Measurements from ENCODE around the gene IL1A.

IL1A gene

DNA sequence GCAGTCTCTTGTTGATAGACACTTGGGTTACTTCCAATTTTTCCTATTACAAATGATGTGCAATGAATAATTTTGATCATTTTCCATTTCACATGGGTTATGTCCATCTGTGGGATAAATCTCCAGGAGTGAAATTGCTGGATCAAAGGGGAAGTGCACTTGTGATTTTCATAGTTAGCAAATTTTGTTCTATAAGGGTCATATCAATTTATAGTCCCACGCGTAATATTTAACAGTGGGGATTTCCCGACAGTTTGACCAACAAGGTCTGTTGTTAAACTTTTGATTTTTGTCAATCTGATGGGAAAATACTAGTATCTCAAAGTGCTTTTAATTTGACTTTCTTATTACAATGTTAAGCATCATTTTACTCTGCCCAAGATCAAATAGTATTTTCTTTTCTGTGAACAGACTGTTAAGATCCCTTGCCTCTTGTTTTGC is 44.0 kb upstream of the IL1A start:
- Histone ChIP-seq H3K36me3 (ENCODE audit: control insufficient read depth, insufficient read depth, low read length) (no peaks in the 10 kb centered on the region), H3K27ac (ENCODE audit: low read depth, low read length, severe bottlenecking) (no peak overlapping the region), H3K4me1 (ENCODE audit: control insufficient read depth, insufficient read depth, low read length, poor library complexity, severe bottlenecking) (no peaks in the 10 kb centered on the region), H3K9me3 (ENCODE audit: control insufficient read depth, low read length) (no peaks in the 10 kb centered on the region), H3K4me3 (ENCODE audit: extremely low read depth, insufficient read depth, low read length, poor library complexity, severe bottlenecking) (no peak overlapping the region)
- 100% methylated on average over 2 to 3 of the region's 3 CpGs for WGBS, 2 experiments (ENCODE audit: insufficient coverage in 2 of 2)

DNA sequence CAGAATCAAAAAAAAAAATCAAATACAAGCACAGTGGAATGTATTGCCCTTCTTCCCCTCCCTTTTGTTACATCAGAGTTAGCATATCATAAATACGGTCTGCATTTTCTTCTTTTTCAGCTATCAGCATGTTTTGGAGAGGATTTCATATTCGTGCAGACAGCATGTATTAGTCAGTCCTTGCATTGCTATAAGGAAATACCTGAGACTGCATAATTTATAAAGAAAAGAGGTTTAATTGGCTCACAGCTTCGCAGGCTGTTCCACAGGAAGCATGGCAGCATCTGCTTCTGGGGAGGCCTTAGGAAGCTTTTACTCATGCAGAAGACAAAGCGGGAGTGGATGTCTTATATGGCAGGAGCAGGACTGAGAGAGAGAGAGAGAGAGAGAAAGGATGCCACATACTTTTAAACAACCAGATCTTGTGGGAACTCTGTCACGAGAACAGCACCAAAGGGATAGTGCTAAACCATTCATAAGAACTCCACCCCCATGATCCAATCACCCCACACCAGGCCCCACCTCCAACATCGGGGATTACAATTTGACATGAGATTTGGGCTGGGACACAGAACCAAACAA is 43.4 kb upstream of the IL1A start:
- 86 to 88% methylated on average over 3 to 4 of the region's 6 CpGs for WGBS, 2 experiments (ENCODE audit: insufficient coverage in 2 of 2)

DNA sequence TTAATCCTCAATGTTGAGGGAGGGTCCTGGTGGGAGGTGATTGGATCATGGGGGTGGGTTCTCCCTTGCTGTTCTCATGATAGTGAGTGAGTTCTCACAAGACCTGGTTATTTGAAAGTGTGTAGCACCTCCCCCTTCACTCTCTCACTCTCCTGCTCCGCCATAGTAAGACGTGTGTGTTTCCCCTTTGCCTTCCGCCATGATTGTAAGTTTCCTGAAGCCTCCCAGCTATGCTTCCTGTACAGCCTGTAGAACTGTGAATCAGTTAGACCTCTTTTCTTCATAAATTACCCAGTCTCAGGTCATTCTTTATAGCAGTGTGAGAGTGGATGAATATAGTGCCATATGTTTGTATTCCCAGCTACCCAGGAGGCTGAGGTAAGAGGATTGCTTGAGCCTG is 42.7 kb upstream of the IL1A start:
- Histone ChIP-seq H3K27ac (ENCODE audit: low read depth, low read length, severe bottlenecking) (no peak overlapping the region), H3K4me1 (ENCODE audit: control insufficient read depth, insufficient read depth, low read length, poor library complexity, severe bottlenecking) (no peaks in the 10 kb centered on the region), H3K36me3 (ENCODE audit: control insufficient read depth, insufficient read depth, low read length) (no peaks in the 10 kb centered on the region), H3K9me3 (ENCODE audit: control insufficient read depth, low read length) (no peaks in the 10 kb centered on the region), H3K4me3 (ENCODE audit: extremely low read depth, insufficient read depth, low read length, poor library complexity, severe bottlenecking) (no peak overlapping the region)
- 95% methylated on average over 3 of the region's 3 CpGs; no CpG with 5 or more reads in 1 of the 2 experiments for WGBS, 2 experiments (ENCODE audit: insufficient coverage in 2 of 2)

More for the DNA sequence above, 43.4 kb upstream of the IL1A start:
- Histone ChIP-seq H3K27ac (ENCODE audit: low read depth, low read length, severe bottlenecking) (no peak overlapping the region), H3K4me3 (ENCODE audit: extremely low read depth, insufficient read depth, low read length, poor library complexity, severe bottlenecking) (no peak overlapping the region), H3K9me3 (ENCODE audit: control insufficient read depth, low read length) (no peaks in the 10 kb centered on the region), H3K36me3 (ENCODE audit: control insufficient read depth, insufficient read depth, low read length) (no peaks in the 10 kb centered on the region), H3K4me1 (ENCODE audit: control insufficient read depth, insufficient read depth, low read length, poor library complexity, severe bottlenecking) (no peaks in the 10 kb centered on the region)

DNA sequence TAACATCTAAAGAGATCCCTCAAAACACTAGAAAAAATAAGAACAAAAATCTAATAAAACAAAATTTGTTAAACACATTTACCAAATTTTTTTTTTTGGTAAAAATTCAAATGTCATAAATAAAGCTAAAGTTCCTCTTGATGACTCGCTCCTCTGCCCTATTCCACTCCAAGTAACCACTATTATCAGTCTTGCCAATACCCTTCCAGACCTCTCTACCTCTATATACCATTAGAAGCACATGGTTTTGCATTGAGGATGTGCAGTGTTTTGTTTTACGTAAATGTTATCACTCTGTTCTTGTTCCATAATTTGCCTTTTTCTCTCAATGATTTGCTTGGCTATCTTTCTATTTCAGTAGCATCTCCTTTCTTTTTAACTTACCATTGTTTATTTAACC is 41.4 kb upstream of the IL1A start:
- Histone ChIP-seq H3K36me3 (ENCODE audit: control insufficient read depth, insufficient read depth, low read length) (no peaks in the 10 kb centered on the region), H3K9me3 (ENCODE audit: control insufficient read depth, low read length) (no peaks in the 10 kb centered on the region), H3K27ac (ENCODE audit: low read depth, low read length, severe bottlenecking) (no peak overlapping the region), H3K4me1 (ENCODE audit: control insufficient read depth, insufficient read depth, low read length, poor library complexity, severe bottlenecking) (no peaks in the 10 kb centered on the region), H3K4me3 (ENCODE audit: extremely low read depth, insufficient read depth, low read length, poor library complexity, severe bottlenecking) (no peak overlapping the region)
- WGBS, 2 experiments (ENCODE audit: insufficient coverage in 2 of 2), result 80% methylated on average over 1 of the region's 2 CpGs; no CpG with 5 or more reads in 1 of the 2 experiments

GRCh38 chr2:112824694-112825085 is 40.4 kb upstream of the IL1A start:
- no peaks in the 10 kb centered on the region for H3K36me3 ChIP-seq (ENCODE audit: control insufficient read depth, insufficient read depth, low read length)
- no peaks in the 10 kb centered on the region for H3K9me3 ChIP-seq (ENCODE audit: control insufficient read depth, low read length)
- no peak overlapping the region for H3K27ac ChIP-seq (ENCODE audit: low read depth, low read length, severe bottlenecking)
- H3K4me3 ChIP-seq (ENCODE audit: extremely low read depth, insufficient read depth, low read length, poor library complexity, severe bottlenecking), result no peak overlapping the region
- H3K4me1 ChIP-seq (ENCODE audit: control insufficient read depth, insufficient read depth, low read length, poor library complexity, severe bottlenecking), result no peaks in the 10 kb centered on the region

DNA sequence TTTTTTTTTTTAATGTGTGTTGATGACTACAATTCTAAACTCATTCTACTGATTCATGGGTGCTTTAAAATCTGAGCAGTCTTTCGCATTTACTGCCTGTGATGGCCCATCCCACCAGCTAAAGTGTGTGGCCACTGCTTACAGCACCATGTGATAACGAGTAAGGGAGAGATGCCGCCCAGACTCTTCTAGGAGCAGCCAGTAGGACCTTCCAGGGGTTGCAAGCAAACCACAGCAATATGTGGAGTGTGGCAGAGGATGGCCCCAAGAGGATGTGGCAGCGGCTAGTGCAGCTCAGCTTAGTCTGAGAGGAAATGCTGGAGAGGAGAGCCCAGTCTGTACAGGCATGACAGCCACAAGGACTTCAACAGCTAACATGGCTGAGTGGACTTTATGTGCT is 37.4 kb upstream of the IL1A start:
- 94% methylated on average over 3 to 4 of the region's 4 CpGs for WGBS, 2 experiments (ENCODE audit: insufficient coverage in 2 of 2)

GRCh38 chr2:112821142-112821541 is 36.8 kb upstream of the IL1A start:
- 82 to 84% methylated on average over 3 of the region's 5 CpGs for WGBS, 2 experiments (ENCODE audit: insufficient coverage in 2 of 2)
- Histone ChIP-seq H3K4me1 (ENCODE audit: control insufficient read depth, insufficient read depth, low read length, poor library complexity, severe bottlenecking) (no peaks in the 10 kb centered on the region), H3K36me3 (ENCODE audit: control insufficient read depth, insufficient read depth, low read length) (no peaks in the 10 kb centered on the region), H3K27ac (ENCODE audit: low read depth, low read length, severe bottlenecking) (no peak overlapping the region), H3K4me3 (ENCODE audit: extremely low read depth, insufficient read depth, low read length, poor library complexity, severe bottlenecking) (no peak overlapping the region), H3K9me3 (ENCODE audit: control insufficient read depth, low read length) (no peaks in the 10 kb centered on the region)

More for the DNA sequence above, 37.4 kb upstream of the IL1A start:
- Histone ChIP-seq H3K4me3 (ENCODE audit: extremely low read depth, insufficient read depth, low read length, poor library complexity, severe bottlenecking) (no peak overlapping the region), H3K4me1 (ENCODE audit: control insufficient read depth, insufficient read depth, low read length, poor library complexity, severe bottlenecking) (no peaks in the 10 kb centered on the region), H3K9me3 (ENCODE audit: control insufficient read depth, low read length) (no peaks in the 10 kb centered on the region), H3K36me3 (ENCODE audit: control insufficient read depth, insufficient read depth, low read length) (no peaks in the 10 kb centered on the region), H3K27ac (ENCODE audit: low read depth, low read length, severe bottlenecking) (no peak overlapping the region)

DNA sequence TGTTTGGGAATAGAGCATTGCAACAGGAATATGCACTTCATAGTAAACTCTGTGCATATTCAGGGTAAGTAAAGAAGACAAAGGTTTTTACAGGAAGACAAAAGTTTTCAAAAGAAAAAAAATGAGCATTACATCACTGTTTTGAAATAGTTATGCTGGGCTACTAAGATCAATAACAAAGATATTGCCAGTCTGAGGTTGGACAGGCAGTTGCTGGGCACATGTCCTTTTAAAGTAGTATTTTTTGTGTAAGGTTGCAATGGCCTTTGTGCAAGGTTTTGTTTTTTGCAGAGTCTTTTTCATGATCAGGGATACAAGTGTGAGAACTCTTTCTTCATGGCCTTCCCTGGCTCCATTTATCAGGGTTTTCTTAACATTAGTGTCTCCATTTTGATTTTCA is 36.0 kb upstream of the IL1A start:
- Histone ChIP-seq H3K36me3 (ENCODE audit: control insufficient read depth, insufficient read depth, low read length) (no peaks in the 10 kb centered on the region), H3K4me1 (ENCODE audit: control insufficient read depth, insufficient read depth, low read length, poor library complexity, severe bottlenecking) (no peaks in the 10 kb centered on the region), H3K9me3 (ENCODE audit: control insufficient read depth, low read length) (no peaks in the 10 kb centered on the region), H3K27ac (ENCODE audit: low read depth, low read length, severe bottlenecking) (no peak overlapping the region), H3K4me3 (ENCODE audit: extremely low read depth, insufficient read depth, low read length, poor library complexity, severe bottlenecking) (no peak overlapping the region)

GRCh38 chr2:112819081-112819480 is 34.8 kb upstream of the IL1A start:
- no peak overlapping the region for H3K27ac ChIP-seq (ENCODE audit: low read depth, low read length, severe bottlenecking)
- WGBS, 2 experiments (ENCODE audit: insufficient coverage in 2 of 2), result 72 to 79% methylated on average over 4 to 7 of the region's 7 CpGs

DNA sequence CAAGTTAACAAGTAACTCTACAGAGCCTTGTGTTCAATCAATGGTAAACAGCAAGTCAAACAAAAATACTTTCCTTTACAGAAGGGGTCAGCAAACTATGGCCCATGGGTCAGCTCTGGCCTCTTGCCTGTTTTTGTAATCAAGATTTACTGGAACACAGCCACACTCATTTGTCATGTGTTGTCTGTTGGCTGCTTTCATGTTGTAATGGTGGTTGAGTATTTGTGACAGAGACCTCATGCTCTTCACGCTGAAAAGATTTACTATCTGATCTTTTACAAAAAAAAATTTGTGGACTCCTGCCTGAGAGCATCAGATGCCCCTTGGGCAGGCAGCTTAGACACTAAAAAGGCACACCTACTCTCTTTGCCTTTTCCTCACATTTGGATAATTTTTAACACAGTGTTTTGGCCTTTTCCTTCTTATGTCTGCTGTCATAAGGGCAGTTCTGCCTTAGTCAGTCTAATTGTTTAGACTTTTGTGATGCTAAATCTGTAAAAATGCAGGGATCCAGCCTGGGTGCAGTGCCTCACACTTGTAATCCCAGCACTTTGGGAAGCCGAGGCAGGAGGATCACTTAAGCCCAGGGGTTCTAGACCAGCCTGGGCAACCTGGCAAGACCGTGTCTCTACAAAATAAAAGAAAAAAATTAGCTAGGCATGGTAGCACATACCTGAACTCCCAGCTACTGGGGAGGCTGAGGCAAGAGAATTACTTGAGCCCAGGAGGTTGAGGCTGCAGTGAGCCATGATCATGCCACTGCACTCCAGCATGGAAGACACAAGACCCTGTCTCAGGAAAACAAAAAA is 34.0 kb upstream of the IL1A start:
- Histone ChIP-seq H3K9me3 (ENCODE audit: control insufficient read depth, low read length) (no peaks in the 10 kb centered on the region), H3K4me1 (ENCODE audit: control insufficient read depth, insufficient read depth, low read length, poor library complexity, severe bottlenecking) (peaks cover 7% of the 10 kb centered on the region), H3K36me3 (ENCODE audit: control insufficient read depth, insufficient read depth, low read length) (no peaks in the 10 kb centered on the region), H3K27ac (ENCODE audit: low read depth, low read length, severe bottlenecking) (no peak overlapping the region), H3K4me3 (ENCODE audit: extremely low read depth, insufficient read depth, low read length, poor library complexity, severe bottlenecking) (no peak overlapping the region)
- WGBS, 2 experiments (ENCODE audit: insufficient coverage in 2 of 2), result 72 to 88% methylated on average over 1 to 3 of the region's 3 CpGs

More at GRCh38 chr2:112819081-112819480, 34.8 kb upstream of the IL1A start:
- Histone ChIP-seq H3K4me3 (ENCODE audit: extremely low read depth, insufficient read depth, low read length, poor library complexity, severe bottlenecking) (no peak overlapping the region), H3K9me3 (ENCODE audit: control insufficient read depth, low read length) (no peaks in the 10 kb centered on the region), H3K4me1 (ENCODE audit: control insufficient read depth, insufficient read depth, low read length, poor library complexity, severe bottlenecking) (peaks cover 5% of the 10 kb centered on the region), H3K36me3 (ENCODE audit: control insufficient read depth, insufficient read depth, low read length) (no peaks in the 10 kb centered on the region)

GRCh38 chr2:112817082-112817689 is 32.9 kb upstream of the IL1A start:
- Histone ChIP-seq H3K27ac (ENCODE audit: low read depth, low read length, severe bottlenecking) (no peak overlapping the region), H3K4me1 (ENCODE audit: control insufficient read depth, insufficient read depth, low read length, poor library complexity, severe bottlenecking) (peaks cover 13% of the 10 kb centered on the region), H3K36me3 (ENCODE audit: control insufficient read depth, insufficient read depth, low read length) (no peaks in the 10 kb centered on the region), H3K4me3 (ENCODE audit: extremely low read depth, insufficient read depth, low read length, poor library complexity, severe bottlenecking) (no peak overlapping the region), H3K9me3 (ENCODE audit: control insufficient read depth, low read length) (no peaks in the 10 kb centered on the region)
- 83% methylated on average over 1 of the region's 4 CpGs; no CpG with 5 or more reads in 1 of the 2 experiments for WGBS, 2 experiments (ENCODE audit: insufficient coverage in 2 of 2)
